ENCODE data around the gene MYH10.

MYH10 gene

GRCh38 chr17:8602679-8603078 is 27.8 kb downstream of the MYH10 start:
- DNase-seq = no peak

- DNase-seq = no peak
These were observed 31.0 kb downstream of the MYH10 start for GRCh38 chr17:8599351-8600011.

DNA sequence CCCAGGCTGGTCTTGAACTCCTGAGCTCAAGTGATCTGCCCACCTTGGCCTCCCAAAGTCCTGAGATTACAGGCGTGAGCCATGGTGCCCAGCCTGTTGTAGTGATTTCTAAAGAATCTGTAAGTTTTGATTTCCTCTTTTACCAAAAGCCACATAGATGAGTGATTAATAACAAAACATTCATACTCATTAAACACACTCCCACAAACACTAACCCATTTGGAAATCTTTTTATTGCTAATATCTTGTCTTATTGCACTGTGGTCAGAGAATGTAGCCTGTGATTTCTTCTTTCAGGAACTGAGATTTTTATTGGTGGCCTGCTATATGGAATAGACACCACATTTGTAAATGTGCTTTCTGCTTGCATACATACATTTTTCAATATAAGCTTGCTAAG is 31.6 kb downstream of the MYH10 start:
- no peak for DNase-seq

- DNase-seq = no peak
These were observed 36.7 kb downstream of the MYH10 start for GRCh38 chr17:8593830-8594229.

- no peak for DNase-seq
These were observed 37.2 kb downstream of the MYH10 start for GRCh38 chr17:8593276-8593675.

DNA sequence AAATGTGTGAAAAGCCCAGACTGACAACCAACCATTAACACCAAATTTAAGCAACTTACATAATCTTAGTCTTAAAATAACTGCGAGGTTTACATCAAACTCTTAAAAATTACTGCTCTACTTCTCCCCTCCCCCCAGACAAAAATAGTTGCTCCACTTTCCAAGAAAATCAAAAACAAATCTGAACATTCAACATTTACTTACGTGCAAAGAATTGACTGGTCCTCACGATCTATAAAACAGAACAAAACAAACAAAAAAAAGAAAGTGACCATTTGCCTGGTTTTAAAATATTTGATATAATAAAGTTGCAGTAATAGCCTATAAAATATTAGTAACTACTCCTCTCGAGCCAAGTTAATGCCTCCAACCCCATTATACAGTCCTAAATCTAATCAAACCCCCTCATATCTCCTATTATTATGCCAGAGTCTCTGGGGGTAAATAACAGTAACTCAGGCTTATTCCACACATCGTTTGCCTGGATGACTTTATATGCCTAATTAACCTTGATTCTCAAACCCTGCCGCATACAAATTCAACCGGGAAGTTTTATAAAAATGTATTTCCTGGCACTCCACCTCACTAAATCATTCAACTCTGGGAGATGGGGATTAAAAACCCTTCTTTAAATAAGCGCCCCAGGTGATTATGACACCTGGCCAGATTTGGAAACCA is 41.5 kb downstream of the MYH10 start:
- no peak for DNase-seq

DNA sequence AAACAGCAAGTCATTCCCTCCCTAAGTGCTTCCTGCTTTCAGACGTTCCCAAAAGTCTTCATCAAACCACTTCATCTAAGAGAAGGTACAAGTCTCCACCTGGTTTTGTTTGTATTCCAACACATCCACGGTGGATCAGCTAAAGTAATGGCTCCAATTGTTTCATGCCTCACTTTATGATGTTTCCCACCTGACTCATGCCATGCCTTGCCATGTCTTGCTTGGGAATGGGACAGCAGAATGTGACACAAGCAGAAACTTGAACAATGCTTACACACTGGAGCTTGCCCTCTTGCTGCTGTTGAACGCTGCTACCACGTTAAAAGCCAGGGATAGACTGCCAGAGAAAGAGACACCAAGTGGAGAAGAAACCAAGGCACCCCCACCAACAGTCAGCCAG is 43.8 kb downstream of the MYH10 start:
- no peak for DNase-seq

GRCh38 chr17:8585911-8586310 is 44.6 kb downstream of the MYH10 start:
- DNase-seq = no peak

GRCh38 chr17:8583954-8584353 is 46.6 kb downstream of the MYH10 start:
- no peak for DNase-seq

- DNase-seq = no peak
These were observed 49.4 kb downstream of the MYH10 start for GRCh38 chr17:8580952-8581658.

- DNase-seq = no peak
These were observed 52.7 kb downstream of the MYH10 start for GRCh38 chr17:8577868-8578267.

GRCh38 chr17:8576559-8577294 is 53.8 kb downstream of the MYH10 start:
- DNase-seq = no peak

GRCh38 chr17:8574687-8575086 is 55.8 kb downstream of the MYH10 start:
- no peak for DNase-seq

DNA sequence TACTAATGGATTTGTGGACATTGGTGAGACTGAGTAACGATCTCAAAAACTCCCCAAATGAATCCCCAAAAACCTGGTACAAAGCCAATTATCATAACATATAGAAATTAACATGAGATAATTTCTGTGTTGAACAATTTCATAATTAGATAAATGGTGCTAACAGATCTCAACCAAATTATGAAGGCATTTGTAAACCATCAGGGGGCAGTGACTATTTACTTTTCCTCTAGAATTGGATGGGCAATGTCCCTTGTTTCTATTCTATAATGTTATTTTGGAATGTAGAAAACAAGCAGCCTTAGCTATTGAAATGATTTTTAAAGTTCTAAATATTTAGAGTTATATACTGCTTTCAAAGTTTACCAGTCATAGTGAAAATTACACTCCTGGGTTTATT is 57.8 kb downstream of the MYH10 start:
- no peak for DNase-seq

DNA sequence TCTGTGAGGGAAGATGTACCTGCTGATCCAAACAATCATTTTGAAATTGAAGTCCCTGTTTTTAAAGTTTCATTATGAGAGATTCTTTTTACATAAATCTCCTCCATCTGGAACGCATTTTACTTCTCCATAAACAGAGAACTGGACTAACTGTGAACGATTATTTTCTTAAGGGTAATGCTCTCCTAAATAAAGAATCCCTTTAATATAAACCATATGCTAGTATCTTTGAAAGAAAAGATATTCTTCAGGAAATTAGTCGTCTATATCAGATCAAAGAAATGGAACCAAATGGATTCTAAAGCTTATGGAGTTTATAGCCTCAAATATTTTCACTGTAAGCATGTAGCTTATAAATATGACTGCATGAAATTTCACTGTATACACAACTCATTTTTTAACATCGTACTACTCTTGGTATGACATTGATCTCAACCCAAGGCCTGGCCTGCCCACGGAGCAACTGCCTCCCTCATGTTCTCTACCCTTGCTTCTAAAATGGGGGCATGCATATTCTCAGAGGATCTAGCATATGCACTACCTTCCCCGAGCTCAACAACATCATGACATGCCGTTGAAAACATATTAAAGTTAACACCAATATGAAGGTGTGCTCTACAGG is 66.4 kb downstream of the MYH10 start:
- no peak for DNase-seq

- DNase-seq = no peak
These were observed 67.3 kb downstream of the MYH10 start for GRCh38 chr17:8563024-8563776.

GRCh38 chr17:8558144-8558543 is 72.4 kb downstream of the MYH10 start:
- DNase-seq = no peak

GRCh38 chr17:8557176-8557806 is 73.2 kb downstream of the MYH10 start:
- no peak for DNase-seq

- no peak for DNase-seq
These were observed 74.5 kb downstream of the MYH10 start for GRCh38 chr17:8556074-8556473.

GRCh38 chr17:8555062-8555461 is 75.5 kb downstream of the MYH10 start:
- DNase-seq = no peak

GRCh38 chr17:8552577-8553320 is 77.8 kb downstream of the MYH10 start:
- no peak for DNase-seq
